Activated CD4-positive, alpha-beta T cell treated with anti-CD3 and anti-CD28 coated beads, Interleukin-2, amount 10 ng/mL, durations not matched to agents 7 days and 5 days (primary cell): Measurements from ENCODE around the gene BAIAP2L1. TPM values are rescaled to one million over a fixed set of nuclear protein-coding genes. Genes with fewer than 3 reads are reported as not detected.
A peak's percentile ranks its signal among the peaks of the same experiment; 100 is the strongest.

Source experiments
- CTCF ChIA-PET: fragments of 350-600 bp; sonication (Branson Sonifier 250); formaldehyde crosslinking; loops from one replicate; lab custom pipeline; 2021; ENCODE audit warnings: antibody characterized with exemption; lab: Charles Lee
- POLR2A ChIA-PET: fragments of 350-600 bp; sonication (Branson Sonifier 250); formaldehyde crosslinking; loops from one replicate; lab custom pipeline; 2021; ENCODE audit warnings: antibody characterized with exemption; lab: Charles Lee
- DNase-seq: peaks from one replicate; pipeline ENCODE4 v3.0.0-alpha.2; 2020
- H3K27ac Mint-ChIP-seq: one replicate; pipeline ENCODE4 v1.8.0; 2021; ENCODE audit warnings: mild to moderate bottlenecking, moderate library complexity, mixed read lengths
- H3K27me3 Mint-ChIP-seq: one replicate; pipeline ENCODE4 v1.8.0; 2021; ENCODE audit warnings: mixed read lengths
- H3K36me3 Mint-ChIP-seq: one replicate; pipeline ENCODE4 v1.8.0; 2021; ENCODE audit warnings: low read depth, mixed read lengths
- H3K4me1 Mint-ChIP-seq: one replicate; pipeline ENCODE4 v1.8.0; 2021; ENCODE audit warnings: mixed read lengths
- H3K4me3 Mint-ChIP-seq: one replicate; pipeline ENCODE4 v1.8.0; 2021; ENCODE audit warnings: mild to moderate bottlenecking, moderate library complexity, mixed read lengths
- H3K9me3 Mint-ChIP-seq: one replicate; pipeline ENCODE4 v1.8.0; 2021; ENCODE audit warnings: mixed read lengths
- total RNA-seq, 2 experiments: library from RNA; stranded (reverse); gene quantifications; one replicate each; pipeline ENCODE4 v1.2.3, GENCODE V29; 2021

BAIAP2L1 gene
- total RNA-seq, 2 experiments from 2014 or later, result 0.40 to 0.42 TPM

DNA sequence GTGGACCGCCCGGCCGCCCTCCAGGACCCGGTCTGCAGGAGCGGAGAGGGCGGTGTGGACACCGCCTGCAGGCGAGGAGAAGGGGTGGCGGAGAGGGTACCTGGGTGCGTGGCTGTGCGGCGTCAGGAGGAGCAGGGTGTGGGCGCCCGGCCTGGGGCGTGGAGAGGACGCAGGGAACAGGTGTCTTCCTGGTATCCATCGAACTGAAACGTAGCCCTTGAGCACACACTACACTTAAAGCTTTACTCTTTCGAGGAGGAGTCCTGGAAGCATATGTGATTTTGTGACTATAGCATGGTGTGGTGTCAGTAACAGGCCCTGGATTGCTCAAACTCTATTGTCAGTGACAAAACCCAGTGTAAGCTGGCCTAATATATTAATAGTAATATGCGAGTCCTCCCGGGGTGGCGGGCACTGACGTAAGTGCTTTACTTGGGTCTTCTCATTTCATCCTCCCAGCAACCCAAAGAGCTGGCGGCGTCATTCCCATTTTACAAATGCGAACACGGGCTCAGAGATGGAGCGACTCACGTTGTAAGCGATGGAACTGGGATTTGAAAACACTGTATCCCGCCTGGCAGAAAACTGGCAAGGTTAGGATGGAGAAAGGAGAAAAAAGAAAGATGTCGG is 148.3 kb downstream of the BAIAP2L1 start:
- no peaks in the 10 kb centered on the region for H3K27me3 Mint-ChIP-seq
- H3K4me3 Mint-ChIP-seq, result peak overlapping the region; percentile 94
- no peak for DNase-seq
- POLR2A ChIA-PET, result no interaction called here
- peaks cover 52% of the 10 kb centered on the region for H3K36me3 Mint-ChIP-seq
- H3K4me1 Mint-ChIP-seq, result peaks cover 66% of the 10 kb centered on the region
- CTCF ChIA-PET, result interaction anchor here (1.1 kb wide), 1 partner anchor 626 kb away, joined by 3 read pairs; the partner anchor contains the start of gene TRRAP
- H3K9me3 Mint-ChIP-seq, result no peaks in the 10 kb centered on the region
- H3K27ac Mint-ChIP-seq, result peak overlapping the region; percentile 99

- Mint-ChIP-seq H3K9me3 (no peaks in the 10 kb centered on the region), H3K27ac (peak within 1 kb of the TSS; percentile 99), H3K36me3 (peaks cover 51% of the 10 kb centered on the region), H3K4me1 (peaks cover 66% of the 10 kb centered on the region), H3K4me3 (peak within 1 kb of the TSS; percentile 94), H3K27me3 (no peaks in the 10 kb centered on the region)
- POLR2A ChIA-PET, result no interaction called here
- CTCF ChIA-PET, result interaction anchor here (0.9 kb wide), 1 partner anchor 9 kb away, joined by 5 read pairs; no protein-coding TSS in a partner anchor
- DNase-seq, result peak; percentile 91
These were observed 149.1 kb downstream of the BAIAP2L1 start, which contains the start of gene TECPR1 for GRCh38 chr7:98251601-98252424. TECPR1 (minus strand) TSS chr7:98252232; CDS start chr7:98246146, 6,086 bp downstream.

DNA sequence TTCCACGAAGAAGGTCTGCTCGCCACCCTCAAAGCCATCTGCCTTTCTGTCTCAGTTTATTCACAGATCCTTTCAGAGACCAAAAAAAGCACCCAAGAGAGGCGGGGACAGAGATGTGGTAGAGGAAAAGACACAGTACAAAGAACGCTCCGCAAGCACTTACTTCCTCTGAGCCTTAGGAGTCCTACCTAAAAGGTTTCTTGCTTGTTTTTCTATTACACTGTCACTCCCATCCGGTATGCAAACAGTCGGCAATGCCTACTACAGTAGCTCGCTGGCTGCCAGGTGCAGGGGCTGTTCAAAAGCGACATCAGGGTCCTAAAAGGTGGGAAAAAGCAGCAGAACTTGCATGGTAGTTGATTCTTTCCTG is 149.7 kb downstream of the BAIAP2L1 start:
- Mint-ChIP-seq H3K27ac (peak overlapping the region; percentile 99), H3K4me3 (peak overlapping the region; percentile 94), H3K36me3 (peaks cover 45% of the 10 kb centered on the region), H3K9me3 (no peaks in the 10 kb centered on the region), H3K27me3 (no peaks in the 10 kb centered on the region), H3K4me1 (peaks cover 60% of the 10 kb centered on the region)
- CTCF ChIA-PET, result interaction anchor here (0.9 to 1.3 kb wide), 3 partner anchors 9 to 11 kb away, joined by 3 to 5 read pairs (median 3); no protein-coding TSS in a partner anchor
- POLR2A ChIA-PET, result interaction anchor here (0.7 to 1.3 kb wide), 2 partner anchors 49 to 177 kb away, joined by 3 to 6 read pairs; no protein-coding TSS in a partner anchor
- peak; percentile 78 for DNase-seq

DNA sequence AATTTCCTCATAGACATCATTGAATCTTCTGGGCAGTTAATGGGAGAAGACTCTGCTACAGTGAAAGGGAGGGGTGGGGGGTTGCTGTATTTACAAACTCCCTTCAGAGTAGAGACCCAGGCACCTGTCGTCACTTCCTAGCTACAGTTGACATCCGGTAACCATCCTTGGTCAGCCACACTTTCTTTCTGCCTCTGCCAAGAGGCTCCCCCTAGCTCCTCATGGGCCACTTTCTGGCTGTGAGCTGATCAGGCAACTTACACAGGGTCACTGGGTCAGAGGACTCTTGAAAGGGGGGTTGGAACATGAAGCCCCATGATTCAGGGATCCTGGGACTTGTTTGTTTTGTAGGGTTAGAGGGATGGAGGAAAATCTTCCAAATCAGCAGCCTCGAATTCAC is 150.1 kb downstream of the BAIAP2L1 start:
- DNase-seq, result peak; percentile 77
- no peaks in the 10 kb centered on the region for H3K9me3 Mint-ChIP-seq
- H3K4me1 Mint-ChIP-seq, result peaks cover 56% of the 10 kb centered on the region
- H3K36me3 Mint-ChIP-seq, result peaks cover 44% of the 10 kb centered on the region
- ChIA-PET CTCF (interaction anchor here (0.7 to 1.3 kb wide), 4 partner anchors 9 to 16 kb away, joined by 3 to 5 read pairs (median 3); no protein-coding TSS in a partner anchor), POLR2A (interaction anchor here (0.7 to 1.3 kb wide), 2 partner anchors 48 to 177 kb away, joined by 3 to 6 read pairs; no protein-coding TSS in a partner anchor)
- peak overlapping the region; percentile 94 for H3K4me3 Mint-ChIP-seq
- H3K27me3 Mint-ChIP-seq, result no peaks in the 10 kb centered on the region
- H3K27ac Mint-ChIP-seq, result peak overlapping the region; percentile 99

DNA sequence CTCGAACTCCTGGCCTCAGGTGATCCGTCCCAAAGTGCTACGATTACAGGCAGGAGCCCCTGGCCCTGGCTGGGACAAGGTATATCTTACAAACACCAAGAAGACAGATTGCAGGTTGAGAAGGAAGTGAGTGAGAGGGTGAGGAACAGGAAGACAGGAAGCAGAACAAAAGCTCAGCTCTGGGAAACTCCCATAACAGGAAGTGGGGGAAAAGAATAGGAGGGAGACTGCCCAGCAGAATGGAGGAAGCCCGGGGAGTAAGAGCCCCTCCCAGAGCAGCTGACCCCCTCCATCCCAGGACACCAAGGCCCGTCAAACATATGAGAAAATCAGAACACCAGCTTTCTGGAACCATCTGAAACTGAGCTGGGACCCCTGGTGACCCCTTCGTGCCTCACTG is 151.8 kb downstream of the BAIAP2L1 start:
- Mint-ChIP-seq H3K36me3 (peaks cover 43% of the 10 kb centered on the region), H3K27me3 (no peaks in the 10 kb centered on the region), H3K27ac (peak overlapping the region; percentile 99), H3K4me1 (peaks cover 45% of the 10 kb centered on the region), H3K9me3 (no peaks in the 10 kb centered on the region), H3K4me3 (peak overlapping the region; percentile 48)
- CTCF ChIA-PET, result no interaction called here
- DNase-seq, result no peak
- POLR2A ChIA-PET, result no interaction called here

- Mint-ChIP-seq H3K27me3 (no peaks in the 10 kb centered on the region), H3K27ac (peak overlapping the region; percentile 84), H3K9me3 (no peaks in the 10 kb centered on the region), H3K4me1 (peaks cover 41% of the 10 kb centered on the region), H3K4me3 (no peak overlapping the region), H3K36me3 (peaks cover 44% of the 10 kb centered on the region)
- ChIA-PET POLR2A (interaction anchor here (0.6 kb wide), 1 partner anchor 1089 kb away, joined by 4 read pairs; no protein-coding TSS in a partner anchor), CTCF (interaction anchor here (0.6 kb wide), 1 partner anchor 9 kb away, joined by 3 read pairs; no protein-coding TSS in a partner anchor)
- DNase-seq, result no peak
These were observed 152.7 kb downstream of the BAIAP2L1 start for GRCh38 chr7:98248156-98248555.

DNA sequence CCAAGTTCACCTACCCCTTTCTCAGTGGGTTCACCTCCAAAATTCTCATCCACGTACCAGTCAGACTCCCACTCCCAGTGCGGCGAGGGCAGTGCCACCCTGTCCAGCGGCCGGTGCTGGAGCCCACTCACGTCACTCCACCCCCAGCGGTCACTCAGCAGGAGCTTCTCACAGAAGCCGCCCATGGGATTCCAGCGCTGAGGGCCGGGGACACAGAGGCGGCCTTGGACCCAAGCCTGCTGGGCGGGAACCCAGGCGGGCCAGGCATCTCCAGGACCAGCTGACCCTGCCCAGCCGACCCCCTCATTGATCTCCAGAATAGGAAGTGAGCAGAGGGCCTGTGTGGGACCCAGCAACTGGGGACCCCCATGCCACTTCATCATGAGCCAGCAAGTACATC is 156.0 kb downstream of the BAIAP2L1 start:
- CTCF ChIA-PET, result interaction anchor here (2.4 kb wide), 1 partner anchor 9 kb away, joined by 7 read pairs; no protein-coding TSS in a partner anchor
- no peak for DNase-seq
- POLR2A ChIA-PET, result no interaction called here
- Mint-ChIP-seq H3K36me3 (peaks cover 46% of the 10 kb centered on the region), H3K9me3 (no peaks in the 10 kb centered on the region), H3K27ac (no peak overlapping the region), H3K4me1 (peaks cover 22% of the 10 kb centered on the region), H3K4me3 (no peak overlapping the region), H3K27me3 (no peaks in the 10 kb centered on the region)

DNA sequence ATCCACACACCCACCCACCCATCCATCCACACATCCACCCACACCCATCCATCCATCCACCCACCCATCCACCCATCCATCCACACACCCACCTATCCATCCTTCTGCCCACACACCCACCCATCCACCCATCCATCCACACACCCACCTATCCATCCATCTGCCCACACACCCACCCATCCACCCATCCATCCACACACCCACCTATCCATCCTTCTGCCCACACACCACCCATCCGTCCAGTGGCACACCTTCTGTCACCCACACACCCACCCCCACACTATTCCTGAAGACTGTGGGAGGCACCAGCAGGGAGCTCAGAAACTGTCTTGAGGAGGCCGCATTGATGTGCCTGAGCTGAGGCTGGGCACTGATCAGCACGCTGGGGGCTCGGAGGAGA is 158.0 kb downstream of the BAIAP2L1 start:
- peaks cover 43% of the 10 kb centered on the region for H3K36me3 Mint-ChIP-seq
- CTCF ChIA-PET, result interaction anchor here (2.4 kb wide), 1 partner anchor 11 kb away, joined by 7 read pairs; no protein-coding TSS in a partner anchor
- no peak overlapping the region for H3K27ac Mint-ChIP-seq

GRCh38 chr7:98242342-98242741 is 158.5 kb downstream of the BAIAP2L1 start:
- no peak for DNase-seq
- CTCF ChIA-PET, result no interaction called here
- Mint-ChIP-seq H3K9me3 (no peaks in the 10 kb centered on the region), H3K27me3 (no peaks in the 10 kb centered on the region), H3K4me3 (no peak overlapping the region), H3K27ac (no peak overlapping the region), H3K36me3 (peaks cover 42% of the 10 kb centered on the region), H3K4me1 (peaks cover 2% of the 10 kb centered on the region)
- POLR2A ChIA-PET, result no interaction called here

More for the DNA sequence above, 158.0 kb downstream of the BAIAP2L1 start:
- no peaks in the 10 kb centered on the region for H3K27me3 Mint-ChIP-seq
- no peak for DNase-seq
- no peak overlapping the region for H3K4me3 Mint-ChIP-seq
- POLR2A ChIA-PET, result no interaction called here
- no peaks in the 10 kb centered on the region for H3K9me3 Mint-ChIP-seq
- peaks cover 5% of the 10 kb centered on the region for H3K4me1 Mint-ChIP-seq

DNA sequence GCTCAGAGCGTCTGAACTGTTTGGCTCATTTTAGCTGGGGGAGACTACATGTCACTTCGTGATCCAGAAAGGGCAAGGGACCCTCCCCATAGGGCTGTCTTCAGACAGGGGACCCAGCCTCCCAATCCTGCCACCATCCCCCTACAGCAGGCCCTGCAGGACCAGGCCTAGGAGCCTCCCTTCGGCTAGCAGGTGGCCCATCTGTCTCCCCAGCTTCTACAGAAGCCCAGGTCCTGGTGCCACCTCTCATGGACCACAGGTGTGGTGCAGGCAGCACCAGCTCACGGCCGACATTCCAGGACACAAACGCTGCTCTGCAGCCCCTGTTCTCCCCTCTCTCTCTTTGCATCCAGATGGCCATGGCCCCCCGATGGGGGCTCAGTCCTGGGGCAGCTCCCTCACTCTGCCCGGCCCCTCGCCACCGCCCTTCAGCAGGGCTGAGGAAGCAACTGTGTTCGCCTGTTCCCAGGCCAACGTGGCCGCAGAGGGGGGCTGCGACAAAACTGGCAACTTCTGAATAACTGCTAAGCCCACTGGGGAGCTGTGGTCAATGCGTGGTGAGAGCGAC is 159.1 kb downstream of the BAIAP2L1 start:
- ChIA-PET CTCF (interaction anchor here (1.1 kb wide), 1 partner anchor 9 kb away, joined by 3 read pairs; no protein-coding TSS in a partner anchor), POLR2A (no interaction called here)
- no peak for DNase-seq
- Mint-ChIP-seq H3K4me3 (no peak overlapping the region), H3K36me3 (peaks cover 41% of the 10 kb centered on the region), H3K27ac (no peak overlapping the region), H3K9me3 (no peaks in the 10 kb centered on the region), H3K27me3 (no peaks in the 10 kb centered on the region), H3K4me1 (no peaks in the 10 kb centered on the region)
